K562 (cell line): ENCODE data around the gene CMIP.

Experiments used
- KLF6 ChIP-seq: fragments of 250-450 bp; sonication (Bioruptor Pico); IDR thresholded peaks from 2 replicates; pipeline ENCODE4 v1.4.0; 2020; ENCODE audit warnings: mild to moderate bottlenecking, moderate library complexity, borderline replicate concordance
- ZNF175 ChIP-seq: fragments of 200-800 bp; sonication (Bioruptor generic); IDR thresholded peaks from 2 replicates; pipeline ENCODE4 v1.6.1; 2016; ENCODE audit warnings: low read depth, mild to moderate bottlenecking, missing genetic modification characterization, missing compliant biosample characterization

GRCh38 chr16:81565321-81566028, 120.9 kb downstream of the CMIP start:
- TF ChIP-seq ZNF175 (CRISPR knock-in tag) (no peak), KLF6 (CRISPR knock-in tag) (no peak)
